Upper lobe of left lung (tissue), 6 donors: ENCODE data around the gene MED13. TPM values are rescaled to one million over a fixed set of nuclear protein-coding genes. Genes with fewer than 3 reads are reported as not detected.
"Not testable (repeated sequence)": the region's sequence is repeated elsewhere in the genome, so short reads cannot be mapped to it uniquely, and the experiment has no call there.

Experiments used
- ATAC-seq, 2 donors: fragments of 200-7000 bp; cut with Tn5 transposase; one replicate each; pipeline ENCODE4 v1.9.1; 2022; ENCODE audit warnings: mild to moderate bottlenecking in 2 of 2, moderate library complexity in 2 of 2; ENCODE audit not compliant: low FRiP score in 2 of 2
- DNase-seq, 2 donors: peaks; one replicate each; pipeline ENCODE4 v3.0.0-alpha.2; 2019 to 2020
- H3K27ac ChIP-seq, 4 donors: fragments of 200-600 bp; sonication (generic); one replicate each; pipeline ENCODE4 v1.5.1; 2016 to 2019
- H3K27me3 ChIP-seq, 4 donors: fragments of 200-600 bp; sonication (generic); one replicate each; pipeline ENCODE4 v1.5.1; 2017 to 2019
- H3K36me3 ChIP-seq, 4 donors: fragments of 200-600 bp; sonication (generic); one replicate each; pipeline ENCODE4 v1.5.1; 2016 to 2019
- H3K4me1 ChIP-seq, 4 donors: fragments of 200-600 bp; sonication (generic); one replicate each; pipeline ENCODE4 v1.5.1; 2018 to 2019
- H3K4me3 ChIP-seq, 4 donors: fragments of 200-600 bp; sonication (generic); one replicate each; pipeline ENCODE4 v1.5.1; 2017 to 2019; ENCODE audit warnings: mild to moderate bottlenecking in 2 of 4, moderate library complexity in 1 of 4
- H3K9me3 ChIP-seq, 4 donors: fragments of 200-600 bp; sonication (generic); one replicate each; pipeline ENCODE4 v1.5.1; 2018 to 2019
- EP300 ChIP-seq, 4 donors: sonication (generic); formaldehyde crosslinking; IDR thresholded peaks; one replicate each; pipeline ENCODE4 v1.5.1; 2017; ENCODE audit warnings: antibody characterized with exemption in 4 of 4, control low read depth in 2 of 4
- POLR2A ChIP-seq, 4 donors: fragments of 450-650 bp; IDR thresholded peaks; one replicate each; pipeline ENCODE4 v1.5.1; 2016 to 2017; ENCODE audit warnings: antibody characterized with exemption in 4 of 4, mild to moderate bottlenecking in 2 of 4
- POLR2AphosphoS5 ChIP-seq, 2 donors: sonication (generic); formaldehyde crosslinking; IDR thresholded peaks; one replicate each; pipeline ENCODE4 v1.5.1; 2017; ENCODE audit warnings: antibody characterized with exemption in 2 of 2
- WGBS, 2 donors: methylation state at CpG; one replicate each; pipeline ENCODE4 v1.1.5; 2017 to 2018; 5-methylcytosine and 5-hydroxymethylcytosine counted together
- total RNA-seq, 6 donors: library from RNA; depleted of rRNA in 4 of 6; stranded (reverse); fragments of >200 nt in 4 of 6; gene quantifications; one replicate each; pipeline versions ENCODE4 v1.1.0 to v1.2.1, GENCODE V29; 2016 to 2021
- TF ChIP-seq, protein P1 (sequence below), 6 experiments: fragments of 450-650 bp in 4 of 6; fragments of 200-600 bp in 2 of 6; sonication (generic) in 2 of 6; IDR thresholded peaks; one replicate each; pipeline ENCODE4 v1.5.1; 2016 to 2019; ENCODE audit warnings: antibody characterized with exemption in 6 of 6
- donor health status: DM: no; HTN: no; CAD: no; lungs with moderate emphysema.
- donor health status: DM: no; HTN: yes; CAD: no; lungs with severe emphysema.

Gene MED13
- total RNA-seq, 6 donors from 2014 or later: 52.7 to 109 (median 71.3) TPM

DNA sequence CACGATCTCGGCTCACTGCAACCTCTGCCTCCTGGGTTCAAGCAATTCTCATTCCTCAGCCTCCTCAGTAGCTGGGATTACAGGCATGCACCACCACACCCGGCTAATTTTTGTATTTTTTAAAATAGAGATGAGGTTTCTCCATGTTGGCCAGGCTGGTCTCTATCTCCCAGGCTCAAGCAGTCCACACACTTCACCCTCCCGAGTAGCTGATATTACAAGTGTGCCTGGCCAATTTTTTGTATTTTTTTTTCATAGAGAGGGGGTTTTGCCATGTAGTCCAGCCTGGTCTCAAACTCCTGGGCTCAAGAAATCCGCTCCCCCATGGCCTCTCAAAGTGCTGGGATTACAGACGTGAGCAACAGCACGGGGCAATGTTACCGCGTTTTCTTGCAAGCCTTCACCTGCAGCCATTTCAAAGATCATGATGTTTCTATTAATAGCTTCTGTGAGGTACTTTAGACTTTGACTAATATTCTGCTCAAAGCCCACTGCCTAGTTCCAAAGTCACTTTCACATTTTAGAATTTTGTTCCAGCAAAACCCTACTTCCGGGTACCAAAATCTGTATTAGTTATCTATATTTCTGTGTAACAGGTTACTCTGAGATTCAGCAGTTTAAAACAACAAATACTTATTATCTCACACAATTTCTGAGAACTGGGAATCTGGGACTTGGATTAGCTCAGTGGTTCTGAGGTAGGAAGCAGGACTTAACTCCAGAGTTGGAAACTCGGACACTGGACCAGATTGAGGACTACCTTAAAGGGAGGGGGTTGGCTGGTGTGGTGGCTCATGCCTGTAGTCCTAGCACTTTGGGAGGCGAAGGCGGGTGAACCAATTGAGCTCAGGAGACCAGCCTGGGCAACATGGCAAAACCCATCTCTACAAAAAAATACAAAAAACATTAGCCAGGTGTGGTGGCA, 12.0 kb upstream of the MED13 start:
- no peak for DNase-seq
- no peak overlapping the region for H3K27ac ChIP-seq
- no peak for ATAC-seq
- 90% methylated on average over 13 of the region's 13 CpGs for WGBS, 2 donors
- H3K9me3 ChIP-seq: no peaks in the 10 kb centered on the region
- no peaks in the 10 kb centered on the region for H3K27me3 ChIP-seq
- no peak overlapping the region for H3K4me3 ChIP-seq
- TF ChIP-seq POLR2AphosphoS5 (IDR thresholded peaks at IDR 0.05) (no peak), POLR2A (IDR thresholded peaks at IDR 0.05) (no peak), EP300 (IDR thresholded peaks at IDR 0.05) (no peak)
- TF ChIP-seq, protein P1, sequence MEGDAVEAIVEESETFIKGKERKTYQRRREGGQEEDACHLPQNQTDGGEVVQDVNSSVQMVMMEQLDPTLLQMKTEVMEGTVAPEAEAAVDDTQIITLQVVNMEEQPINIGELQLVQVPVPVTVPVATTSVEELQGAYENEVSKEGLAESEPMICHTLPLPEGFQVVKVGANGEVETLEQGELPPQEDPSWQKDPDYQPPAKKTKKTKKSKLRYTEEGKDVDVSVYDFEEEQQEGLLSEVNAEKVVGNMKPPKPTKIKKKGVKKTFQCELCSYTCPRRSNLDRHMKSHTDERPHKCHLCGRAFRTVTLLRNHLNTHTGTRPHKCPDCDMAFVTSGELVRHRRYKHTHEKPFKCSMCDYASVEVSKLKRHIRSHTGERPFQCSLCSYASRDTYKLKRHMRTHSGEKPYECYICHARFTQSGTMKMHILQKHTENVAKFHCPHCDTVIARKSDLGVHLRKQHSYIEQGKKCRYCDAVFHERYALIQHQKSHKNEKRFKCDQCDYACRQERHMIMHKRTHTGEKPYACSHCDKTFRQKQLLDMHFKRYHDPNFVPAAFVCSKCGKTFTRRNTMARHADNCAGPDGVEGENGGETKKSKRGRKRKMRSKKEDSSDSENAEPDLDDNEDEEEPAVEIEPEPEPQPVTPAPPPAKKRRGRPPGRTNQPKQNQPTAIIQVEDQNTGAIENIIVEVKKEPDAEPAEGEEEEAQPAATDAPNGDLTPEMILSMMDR (IDR thresholded peaks at IDR 0.05): no peak
- no peaks in the 10 kb centered on the region for H3K36me3 ChIP-seq
- no peaks in the 10 kb centered on the region for H3K4me1 ChIP-seq

DNA sequence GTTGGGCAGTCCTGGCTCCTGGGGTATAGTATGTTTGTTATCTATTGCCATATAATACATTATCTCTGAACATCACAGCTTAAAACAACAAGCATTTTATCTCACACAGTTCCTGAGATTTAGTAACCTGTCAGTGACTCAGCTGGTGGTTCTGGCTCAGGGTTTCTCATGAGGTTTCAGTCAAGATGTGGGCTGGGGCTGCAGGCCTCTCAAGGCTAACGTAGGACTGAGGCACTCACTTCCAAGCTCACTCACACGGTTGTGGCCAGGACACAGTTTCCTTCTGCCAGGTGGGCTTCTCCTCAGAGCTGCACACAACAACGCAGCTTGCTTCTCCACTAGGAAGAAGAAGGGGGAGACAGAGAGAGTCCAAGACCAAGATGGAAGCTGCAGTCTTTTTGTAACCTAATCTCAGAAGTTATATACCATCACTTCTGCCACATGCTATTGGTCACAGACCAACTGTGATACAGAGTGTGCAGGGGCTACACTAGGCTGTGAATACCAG, 10.3 kb upstream of the MED13 start:
- TF ChIP-seq, protein P1 (IDR thresholded peaks at IDR 0.05): no peak
- TF ChIP-seq POLR2A (IDR thresholded peaks at IDR 0.05): no peak
- no peak for TF ChIP-seq EP300 (IDR thresholded peaks at IDR 0.05)
- no peak for TF ChIP-seq POLR2AphosphoS5 (IDR thresholded peaks at IDR 0.05)
- H3K36me3 ChIP-seq: no peaks in the 10 kb centered on the region
- no peak for DNase-seq
- ATAC-seq: peak in 1 of 2 donors; percentile 19
- no peaks in the 10 kb centered on the region for H3K9me3 ChIP-seq
- no peak overlapping the region for H3K27ac ChIP-seq
- H3K4me1 ChIP-seq: no peaks in the 10 kb centered on the region
- H3K27me3 ChIP-seq: no peaks in the 10 kb centered on the region
- no peak overlapping the region for H3K4me3 ChIP-seq
- 78 to 79% methylated on average over 3 of the region's 3 CpGs for WGBS, 2 donors

DNA sequence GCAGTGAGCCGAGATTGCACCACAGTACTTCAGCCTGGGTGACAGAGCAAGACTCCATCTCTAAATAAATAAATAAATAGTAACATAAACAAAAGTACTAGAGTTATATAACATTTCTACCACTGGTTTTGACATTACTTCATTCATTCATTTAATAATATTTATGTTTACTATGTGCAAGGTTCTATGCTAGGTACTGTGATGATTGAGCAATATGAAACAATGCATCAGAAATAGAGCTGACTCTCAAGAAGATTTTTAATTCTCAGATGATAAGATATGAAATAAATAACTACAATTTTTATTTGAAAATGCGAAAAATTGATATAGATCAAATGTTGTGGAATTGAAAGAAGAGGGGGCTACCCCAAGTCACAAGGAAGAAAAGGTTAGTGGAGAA, 8.9 kb upstream of the MED13 start:
- DNase-seq (no peak), ATAC-seq (no peak)
- no peaks in the 10 kb centered on the region for H3K9me3 ChIP-seq
- H3K27me3 ChIP-seq: no peaks in the 10 kb centered on the region
- TF ChIP-seq, protein P1 (IDR thresholded peaks at IDR 0.05): no peak
- TF ChIP-seq POLR2A (IDR thresholded peaks at IDR 0.05) (no peak), EP300 (IDR thresholded peaks at IDR 0.05) (no peak), POLR2AphosphoS5 (IDR thresholded peaks at IDR 0.05) (no peak)
- WGBS, 2 donors: 83 to 93% methylated on average over 2 of the region's 2 CpGs
- H3K4me1 ChIP-seq: no peaks in the 10 kb centered on the region
- no peak overlapping the region for H3K27ac ChIP-seq
- H3K36me3 ChIP-seq: no peaks in the 10 kb centered on the region
- H3K4me3 ChIP-seq: no peak overlapping the region

DNA sequence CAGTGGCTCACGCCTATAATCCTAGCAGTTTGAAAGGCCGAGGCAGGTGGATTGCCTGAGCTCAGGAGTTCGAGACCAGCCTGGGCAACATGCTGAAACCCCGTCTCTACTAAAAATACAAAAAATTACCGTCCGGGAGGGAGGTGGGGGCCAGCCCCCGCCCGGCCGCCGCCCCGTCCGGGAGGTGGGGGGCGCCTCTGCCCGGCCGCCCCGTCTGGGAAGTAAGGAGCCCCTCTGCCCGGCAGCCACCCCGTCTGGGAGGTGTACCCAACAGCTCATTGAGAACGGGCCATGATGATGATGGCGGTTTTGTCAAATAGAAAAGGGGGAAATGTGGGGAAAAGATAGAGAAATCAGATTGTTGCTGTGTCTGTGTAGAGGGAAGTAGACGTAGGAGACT, 7.8 kb upstream of the MED13 start:
- 90 to 91% methylated on average over 21 of the region's 21 CpGs for WGBS, 2 donors
- not testable (repeated sequence) for H3K27me3 ChIP-seq, H3K4me1 ChIP-seq, H3K9me3 ChIP-seq, H3K27ac ChIP-seq, ATAC-seq, H3K36me3 ChIP-seq, H3K4me3 ChIP-seq
- peak in 1 of 2 donors; percentile 69 for DNase-seq

DNA sequence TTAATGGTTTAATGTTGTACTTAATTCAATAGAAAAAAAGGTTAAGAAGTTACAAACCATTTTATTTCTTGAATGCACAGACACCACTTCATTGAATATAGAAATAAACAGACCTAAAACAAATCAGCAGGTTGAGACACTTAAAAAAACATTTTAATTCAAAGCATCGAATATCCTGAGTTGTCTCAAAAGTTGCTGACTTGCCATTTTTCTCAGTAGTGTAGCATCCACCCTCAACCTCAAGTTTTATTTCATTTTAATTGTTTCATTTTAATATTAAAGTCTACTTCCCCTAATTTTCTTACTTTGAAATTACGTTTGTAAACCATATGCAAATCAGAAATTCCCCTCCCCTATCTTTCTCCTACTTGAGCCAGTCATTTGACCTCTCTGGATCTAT, 5.8 kb upstream of the MED13 start:
- Histone ChIP-seq H3K36me3 (no peaks in the 10 kb centered on the region), H3K27ac (no peak overlapping the region), H3K27me3 (no peaks in the 10 kb centered on the region), H3K9me3 (no peaks in the 10 kb centered on the region), H3K4me1 (peaks cover 0 to 4% (median 0%) of the 10 kb centered on the region in 4 donors), H3K4me3 (no peak overlapping the region)
- DNase-seq: no peak
- TF ChIP-seq EP300 (IDR thresholded peaks at IDR 0.05) (no peak), POLR2A (IDR thresholded peaks at IDR 0.05) (no peak), POLR2AphosphoS5 (IDR thresholded peaks at IDR 0.05) (no peak)
- TF ChIP-seq, protein P1 (IDR thresholded peaks at IDR 0.05): no peak
- WGBS, 2 donors: 73 to 78% methylated on average over 2 of the region's 2 CpGs
- no peak for ATAC-seq
